PC-9 (cell line): ENCODE data around the gene ITCH.

Experiments used
- EZH2 ChIP-seq: fragments of 200-600 bp; sonication (generic); IDR thresholded peaks from 2 replicates; pipeline ENCODE4 v1.8.0; 2017; ENCODE audit warnings: antibody characterized with exemption, low read depth
- TF ChIP-seq, protein P1 (sequence below): fragments of 200-600 bp; sonication (generic); conservative IDR thresholded peaks from 2 replicates; pipeline ENCODE4 v1.6.1; 2017; ENCODE audit warnings: mixed run types, antibody characterized with exemption, mild to moderate bottlenecking, moderate library complexity

DNA sequence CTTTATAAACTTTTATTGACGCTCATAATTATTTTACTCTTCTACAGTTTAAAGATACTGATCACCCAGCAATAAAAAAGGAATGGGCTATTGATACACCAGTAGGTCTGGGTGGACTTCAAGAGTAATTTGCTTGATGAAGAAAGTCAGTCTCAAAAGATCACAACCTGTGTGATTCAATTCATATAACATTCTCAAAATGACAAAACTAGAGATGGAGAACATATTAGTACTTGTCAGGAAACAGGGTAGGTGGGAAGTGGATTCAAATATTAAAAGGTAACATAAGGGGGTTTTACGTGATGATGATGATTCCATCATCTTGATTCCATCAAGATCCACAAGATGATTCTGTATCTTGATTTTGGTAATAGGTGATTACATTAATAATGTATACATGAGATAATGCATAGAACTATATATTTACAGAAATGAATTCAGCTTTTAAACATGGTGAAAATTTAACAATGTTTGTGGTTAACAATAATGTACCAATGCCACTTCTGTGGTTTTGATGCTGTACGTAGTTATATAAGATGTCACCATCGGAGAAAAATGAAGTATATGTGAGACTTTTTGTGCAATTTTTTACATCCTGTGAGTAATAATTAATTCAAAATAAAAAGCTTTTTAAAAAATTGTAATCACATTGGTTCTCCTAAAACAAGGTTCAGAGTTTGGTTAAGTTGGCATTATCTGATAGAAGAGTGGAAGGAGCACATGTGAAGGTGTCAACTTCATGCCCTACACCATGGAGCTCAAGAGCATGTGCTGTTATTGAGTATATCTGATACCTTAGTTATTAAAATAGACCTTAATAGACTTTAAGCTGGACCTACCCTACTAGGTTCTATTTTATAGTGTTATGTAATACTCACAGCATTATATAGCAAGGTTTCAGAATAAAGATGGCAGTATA is 86.9 kb downstream of the ITCH start:
- TF ChIP-seq, protein P1, sequence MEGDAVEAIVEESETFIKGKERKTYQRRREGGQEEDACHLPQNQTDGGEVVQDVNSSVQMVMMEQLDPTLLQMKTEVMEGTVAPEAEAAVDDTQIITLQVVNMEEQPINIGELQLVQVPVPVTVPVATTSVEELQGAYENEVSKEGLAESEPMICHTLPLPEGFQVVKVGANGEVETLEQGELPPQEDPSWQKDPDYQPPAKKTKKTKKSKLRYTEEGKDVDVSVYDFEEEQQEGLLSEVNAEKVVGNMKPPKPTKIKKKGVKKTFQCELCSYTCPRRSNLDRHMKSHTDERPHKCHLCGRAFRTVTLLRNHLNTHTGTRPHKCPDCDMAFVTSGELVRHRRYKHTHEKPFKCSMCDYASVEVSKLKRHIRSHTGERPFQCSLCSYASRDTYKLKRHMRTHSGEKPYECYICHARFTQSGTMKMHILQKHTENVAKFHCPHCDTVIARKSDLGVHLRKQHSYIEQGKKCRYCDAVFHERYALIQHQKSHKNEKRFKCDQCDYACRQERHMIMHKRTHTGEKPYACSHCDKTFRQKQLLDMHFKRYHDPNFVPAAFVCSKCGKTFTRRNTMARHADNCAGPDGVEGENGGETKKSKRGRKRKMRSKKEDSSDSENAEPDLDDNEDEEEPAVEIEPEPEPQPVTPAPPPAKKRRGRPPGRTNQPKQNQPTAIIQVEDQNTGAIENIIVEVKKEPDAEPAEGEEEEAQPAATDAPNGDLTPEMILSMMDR: no peak
- TF ChIP-seq EZH2: no peak
